Immature natural killer cell (primary cell): ENCODE measurements around the gene TANGO2. TPM values are rescaled to one million over a fixed set of nuclear protein-coding genes. Genes with fewer than 3 reads are reported as not detected.

ENCODE experiments used
- DNase-seq, 3 donors: peaks; one replicate each; pipeline ENCODE4 v3.0.0; 2022; ENCODE audit warnings: mixed read lengths in 1 of 3
- H3K27ac Mint-ChIP-seq, 6 donors: one replicate each; pipeline ENCODE4 v1.8.0; 2020; ENCODE audit warnings: mixed read lengths in 6 of 6, mild to moderate bottlenecking in 5 of 6, inconsistent platforms in 4 of 6, moderate library complexity in 3 of 6
- H3K27me3 Mint-ChIP-seq, 3 donors: one replicate each; pipeline ENCODE4 v1.8.0; 2020 to 2021; ENCODE audit warnings: low read depth in 3 of 3, mild to moderate bottlenecking in 3 of 3, mixed read lengths in 3 of 3, moderate library complexity in 3 of 3, inconsistent platforms in 1 of 3
- H3K36me3 Mint-ChIP-seq, 3 donors: one replicate each; pipeline ENCODE4 v1.8.0; 2020; ENCODE audit warnings: mixed read lengths in 3 of 3, inconsistent platforms in 2 of 3, mild to moderate bottlenecking in 2 of 3
- H3K4me1 Mint-ChIP-seq, 2 donors: one replicate each; pipeline ENCODE4 v1.8.0; 2020; ENCODE audit warnings: inconsistent platforms in 2 of 2, mild to moderate bottlenecking in 2 of 2, mixed read lengths in 2 of 2, moderate library complexity in 1 of 2
- H3K4me3 Mint-ChIP-seq, 5 donors: one replicate each; pipeline ENCODE4 v1.8.0; 2020; ENCODE audit warnings: mild to moderate bottlenecking in 5 of 5, mixed read lengths in 5 of 5, inconsistent platforms in 3 of 5, moderate library complexity in 3 of 5
- H3K9me3 Mint-ChIP-seq, 6 donors: one replicate each; pipeline ENCODE4 v1.8.0; 2020; ENCODE audit warnings: mild to moderate bottlenecking in 6 of 6, mixed read lengths in 6 of 6, inconsistent platforms in 4 of 6, moderate library complexity in 3 of 6
- polyA plus RNA-seq, 3 donors: library from polyadenylated mRNA; unstranded; fragments of 300-500 nt; fragmentation: Illumina TruSeq; gene quantifications; one replicate each; pipeline ENCODE4 v1.2.3, GENCODE V29; 2021

TANGO2 gene
- polyA plus RNA-seq, 3 donors from 2014 or later = 43.3 to 68.6 (median 56.6) TPM

- Mint-ChIP-seq H3K27me3 (peaks cover 0 to 2% (median 2%) of the 10 kb centered on the region in 3 donors), H3K27ac (no peak overlapping the region), H3K4me3 (no peak overlapping the region), H3K36me3 (peaks cover 0 to 17% (median 0%) of the 10 kb centered on the region in 3 donors), H3K9me3 (no peaks in the 10 kb centered on the region), H3K4me1 (peaks cover 29 to 32% of the 10 kb centered on the region in 2 donors)
- no peak for DNase-seq
Measured at GRCh38 chr22:20035375-20036083, 14.6 kb downstream of the TANGO2 start.

DNA sequence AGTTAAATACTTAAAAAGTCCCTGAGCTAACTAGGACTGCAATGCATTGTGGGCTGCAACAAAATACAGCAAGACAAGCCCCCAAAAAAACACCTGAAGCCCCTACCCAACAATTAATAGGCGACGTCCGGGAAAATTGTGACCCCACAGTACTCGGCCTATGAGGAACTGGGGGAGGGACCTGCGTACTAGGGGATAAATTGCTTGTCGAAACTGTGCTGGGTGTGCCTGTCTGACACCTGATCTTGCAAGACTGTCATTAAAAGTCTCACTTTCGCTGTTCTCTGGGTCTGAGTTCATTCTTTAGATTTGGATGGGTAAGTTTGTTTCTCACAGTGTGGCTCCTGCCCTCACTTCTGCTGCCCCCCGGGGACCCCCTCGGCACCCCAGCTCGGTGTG lies 15.2 kb downstream of the TANGO2 start:
- H3K4me1 Mint-ChIP-seq = peaks cover 28 to 32% of the 10 kb centered on the region in 2 donors

DNA sequence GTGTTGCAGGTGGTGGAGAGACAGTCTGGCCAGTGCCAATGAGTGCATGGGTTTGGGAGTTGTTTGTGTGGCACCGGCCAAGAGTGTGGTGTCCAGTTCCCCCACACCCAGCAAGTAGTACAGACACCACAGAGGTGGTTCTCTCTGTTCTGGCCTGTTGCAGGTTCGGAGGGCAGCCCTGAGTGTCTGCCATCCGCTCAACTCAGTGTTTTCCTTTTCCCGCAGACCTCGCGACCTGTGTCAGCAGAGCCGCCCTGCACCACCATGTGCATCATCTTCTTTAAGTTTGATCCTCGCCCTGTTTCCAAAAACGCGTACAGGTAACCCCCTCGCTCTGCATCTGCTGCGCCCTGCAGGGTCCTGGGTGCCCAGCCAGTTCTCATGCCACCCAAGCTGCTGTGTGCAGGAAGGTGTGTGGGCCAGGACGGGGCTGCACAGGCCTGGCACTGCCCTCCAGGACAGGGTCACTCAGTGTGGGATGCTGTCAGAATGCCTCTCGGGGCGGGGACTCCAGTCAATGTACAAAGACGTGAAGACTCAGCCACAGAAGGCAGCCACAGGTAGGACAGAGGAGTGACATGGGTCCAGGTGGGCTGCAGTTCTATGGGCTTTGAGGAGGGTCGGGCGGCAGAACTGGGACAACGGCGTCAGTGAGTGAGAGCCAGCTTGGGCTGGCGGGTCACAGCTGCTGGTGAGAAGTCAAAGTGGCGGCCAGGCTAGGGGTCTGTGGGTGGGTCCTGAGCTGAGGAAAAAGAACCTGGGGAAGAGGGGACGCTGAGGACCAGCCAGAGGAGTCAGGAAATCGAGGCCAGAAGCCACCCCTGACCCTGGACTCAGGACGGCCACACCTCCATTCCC lies 15.9 kb downstream of the TANGO2 start:
- Mint-ChIP-seq H3K9me3 (no peaks in the 10 kb centered on the region), H3K27ac (peak overlapping the region in 1 of 6 donors; percentile 55), H3K4me1 (peaks cover 22 to 25% of the 10 kb centered on the region in 2 donors), H3K4me3 (no peak overlapping the region), H3K27me3 (peaks cover 0 to 2% (median 2%) of the 10 kb centered on the region in 3 donors), H3K36me3 (peaks cover 0 to 17% (median 0%) of the 10 kb centered on the region in 3 donors)
- no peak for DNase-seq

More for the DNA sequence above, 15.2 kb downstream of the TANGO2 start:
- no peaks in the 10 kb centered on the region for H3K9me3 Mint-ChIP-seq
- DNase-seq = no peak
- no peak overlapping the region for H3K27ac Mint-ChIP-seq
- peaks cover 0 to 17% (median 0%) of the 10 kb centered on the region in 3 donors for H3K36me3 Mint-ChIP-seq
- H3K4me3 Mint-ChIP-seq = no peak overlapping the region
- peaks cover 0 to 2% (median 2%) of the 10 kb centered on the region in 3 donors for H3K27me3 Mint-ChIP-seq

DNA sequence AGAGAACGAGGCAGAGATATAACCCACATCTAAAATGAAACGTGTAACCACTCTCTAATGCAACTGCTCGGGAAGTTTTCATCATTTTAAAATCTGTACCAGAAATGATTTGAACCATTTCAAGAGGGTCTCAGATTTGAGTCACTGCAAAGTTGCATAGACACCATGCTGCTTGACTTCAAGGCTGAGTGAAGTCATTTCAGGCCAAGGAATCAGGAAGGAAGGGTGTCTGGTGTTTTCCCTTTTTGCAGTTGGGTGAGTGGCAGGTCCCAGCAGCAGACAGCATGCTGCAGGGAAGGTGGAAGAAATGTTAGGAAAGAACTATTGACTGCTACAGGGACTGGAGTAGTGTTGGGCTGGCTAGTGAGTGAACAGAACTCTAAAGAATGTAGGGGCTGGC lies 16.5 kb downstream of the TANGO2 start:
- no peak overlapping the region for H3K4me3 Mint-ChIP-seq
- no peak overlapping the region for H3K27ac Mint-ChIP-seq
- H3K4me1 Mint-ChIP-seq = peaks cover 16 to 19% of the 10 kb centered on the region in 2 donors
- DNase-seq = no peak
- H3K36me3 Mint-ChIP-seq = peaks cover 0 to 17% (median 0%) of the 10 kb centered on the region in 3 donors
- H3K9me3 Mint-ChIP-seq = no peaks in the 10 kb centered on the region
- peaks cover 0 to 2% (median 2%) of the 10 kb centered on the region in 3 donors for H3K27me3 Mint-ChIP-seq

GRCh38 chr22:20038574-20038973 lies 17.7 kb downstream of the TANGO2 start:
- DNase-seq = no peak
- Mint-ChIP-seq H3K36me3 (peaks cover 0 to 22% (median 0%) of the 10 kb centered on the region in 3 donors), H3K9me3 (no peaks in the 10 kb centered on the region), H3K4me3 (no peak overlapping the region), H3K27ac (no peak overlapping the region), H3K4me1 (peaks cover 10 to 15% of the 10 kb centered on the region in 2 donors), H3K27me3 (peaks cover 0 to 4% (median 2%) of the 10 kb centered on the region in 3 donors)

DNA sequence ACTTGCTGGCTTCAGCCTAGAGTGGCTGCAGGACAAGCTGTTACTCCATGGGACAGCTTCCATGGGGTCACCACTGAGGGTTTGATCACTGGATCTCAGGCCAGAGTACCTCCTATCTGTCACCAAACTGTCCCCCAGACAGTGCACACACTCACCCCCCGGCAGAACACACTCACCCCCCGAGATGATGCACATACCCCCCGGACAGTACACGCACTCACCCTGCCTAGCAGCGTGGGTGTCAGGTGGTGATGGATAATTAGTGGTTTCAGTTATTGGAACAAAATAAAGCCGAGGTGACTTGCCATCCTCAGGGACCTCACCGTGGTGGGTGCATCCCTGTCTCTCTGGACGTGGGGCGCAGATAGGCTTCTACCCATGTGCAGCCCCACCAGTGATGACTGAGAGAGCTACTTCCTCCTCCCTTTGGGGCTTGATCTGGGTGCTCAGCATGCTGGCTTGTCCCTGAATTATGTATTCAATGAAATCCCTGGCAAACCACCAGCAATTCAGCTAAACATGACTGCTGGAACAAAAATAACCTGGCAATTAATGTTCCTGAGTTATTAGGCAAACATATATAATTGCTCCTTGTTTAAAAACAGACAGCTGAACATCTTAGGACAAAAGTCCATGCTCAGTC lies 18.9 kb downstream of the TANGO2 start:
- DNase-seq = no peak
- no peaks in the 10 kb centered on the region for H3K9me3 Mint-ChIP-seq
- peaks cover 0 to 22% (median 0%) of the 10 kb centered on the region in 3 donors for H3K36me3 Mint-ChIP-seq
- H3K27me3 Mint-ChIP-seq = peaks cover 0 to 4% (median 2%) of the 10 kb centered on the region in 3 donors
- H3K27ac Mint-ChIP-seq = peak overlapping the region in 1 of 6 donors; percentile 6
- peaks cover 5 to 7% of the 10 kb centered on the region in 2 donors for H3K4me1 Mint-ChIP-seq
- no peak overlapping the region for H3K4me3 Mint-ChIP-seq

GRCh38 chr22:20040327-20041200 lies 19.7 kb downstream of the TANGO2 start:
- Mint-ChIP-seq H3K4me1 (peaks cover 4 to 7% of the 10 kb centered on the region in 2 donors), H3K9me3 (no peaks in the 10 kb centered on the region), H3K27ac (no peak overlapping the region), H3K27me3 (peaks cover 0 to 4% (median 2%) of the 10 kb centered on the region in 3 donors), H3K36me3 (peaks cover under 1 to 23% (median under 1%) of the 10 kb centered on the region in 3 donors), H3K4me3 (no peak overlapping the region)
- DNase-seq = no peak

DNA sequence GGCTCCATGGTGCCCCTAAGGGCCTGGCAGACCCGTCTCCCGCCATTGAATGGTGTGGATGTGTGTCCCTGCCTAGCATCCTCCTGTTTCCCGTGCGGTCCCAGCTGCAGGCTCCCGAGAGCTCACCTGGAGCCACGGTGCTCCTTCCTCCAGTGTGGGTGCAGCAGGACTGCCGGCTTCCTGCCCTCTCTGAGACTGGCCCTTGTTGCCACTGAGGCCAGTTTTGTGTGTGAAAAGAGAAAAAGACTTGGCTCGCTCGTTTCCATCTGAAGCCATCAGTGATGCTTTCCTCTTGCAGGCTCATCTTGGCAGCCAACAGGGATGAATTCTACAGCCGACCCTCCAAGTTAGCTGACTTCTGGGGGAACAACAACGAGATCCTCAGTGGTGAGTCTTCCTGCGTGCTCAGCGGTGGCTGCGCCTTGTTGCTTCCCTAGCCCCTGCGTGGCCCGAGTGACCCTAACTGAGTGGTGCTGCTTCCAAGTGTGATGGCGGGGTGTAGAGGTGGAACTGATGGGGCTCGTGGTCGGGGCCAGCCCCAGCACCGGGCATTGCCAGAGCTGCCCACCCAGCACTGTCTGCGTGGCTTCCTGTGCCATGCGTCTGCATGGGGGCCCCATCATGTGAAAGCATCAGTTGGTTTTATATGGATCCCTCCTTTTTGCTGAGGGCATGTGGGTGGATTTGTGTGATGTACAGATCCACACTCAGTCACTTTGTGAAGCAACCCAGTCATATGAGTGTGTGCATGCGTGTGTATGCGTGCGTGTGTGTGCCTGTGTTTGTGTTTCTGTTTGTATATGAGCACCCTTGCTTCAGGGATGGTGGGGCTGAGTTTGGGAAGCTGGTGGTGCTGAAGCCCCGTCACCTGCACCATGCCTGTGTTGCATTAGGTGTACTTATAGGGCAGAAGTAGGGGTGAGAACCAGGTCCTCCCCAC lies 22.4 kb downstream of the TANGO2 start:
- Mint-ChIP-seq H3K9me3 (no peaks in the 10 kb centered on the region), H3K4me1 (peaks cover 5 to 12% of the 10 kb centered on the region in 2 donors), H3K27me3 (peaks cover 2% of the 10 kb centered on the region in 3 donors), H3K27ac (peak overlapping the region in 1 of 6 donors; percentile 40), H3K4me3 (no peak overlapping the region), H3K36me3 (peaks cover 13 to 29% (median 17%) of the 10 kb centered on the region in 3 donors)
- no peak for DNase-seq

GRCh38 chr22:20043997-20044342 lies 23.1 kb downstream of the TANGO2 start:
- Mint-ChIP-seq H3K9me3 (no peaks in the 10 kb centered on the region), H3K4me1 (peaks cover 5 to 12% of the 10 kb centered on the region in 2 donors), H3K36me3 (peaks cover 15 to 34% (median 23%) of the 10 kb centered on the region in 3 donors), H3K27me3 (peaks cover 2% of the 10 kb centered on the region in 3 donors), H3K4me3 (no peak overlapping the region), H3K27ac (peak overlapping the region in 1 of 6 donors; percentile 40)
- DNase-seq = no peak

DNA sequence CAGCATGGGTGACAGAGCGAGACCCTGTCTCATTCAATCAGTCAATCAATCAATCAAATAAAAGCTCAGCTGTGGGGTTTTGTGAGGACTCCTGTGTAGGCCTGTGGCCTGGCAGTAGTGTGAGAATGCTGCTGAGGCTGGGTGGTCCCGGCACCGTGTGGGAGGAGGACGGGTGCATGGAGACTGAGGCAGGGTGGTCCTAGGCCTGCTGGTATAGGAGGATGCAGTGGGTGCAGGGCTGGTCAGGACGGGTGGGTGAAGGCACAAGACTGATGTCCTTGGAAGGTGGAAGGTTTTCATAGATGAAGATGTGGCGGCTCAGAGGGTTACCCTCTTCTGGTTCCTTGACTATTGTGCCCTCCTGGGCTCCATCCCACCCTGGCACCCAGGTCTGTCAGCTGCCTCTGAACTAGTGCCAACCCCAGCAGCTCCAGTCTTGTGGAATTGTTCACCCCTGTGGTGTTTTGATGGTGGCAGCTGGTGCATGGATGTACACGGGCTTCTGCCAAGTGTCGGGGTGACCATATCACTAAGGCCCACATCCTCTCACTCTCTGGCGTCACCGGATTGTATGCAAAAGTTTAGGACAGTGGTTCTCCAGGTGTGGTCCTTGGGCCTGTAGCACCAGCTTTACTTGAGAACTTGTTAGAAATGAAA lies 23.7 kb downstream of the TANGO2 start:
- DNase-seq = no peak
- H3K4me3 Mint-ChIP-seq = no peak overlapping the region
- no peaks in the 10 kb centered on the region for H3K9me3 Mint-ChIP-seq
- H3K27ac Mint-ChIP-seq = no peak overlapping the region
- peaks cover 6 to 12% of the 10 kb centered on the region in 2 donors for H3K4me1 Mint-ChIP-seq
- peaks cover 2% of the 10 kb centered on the region in 3 donors for H3K27me3 Mint-ChIP-seq
- peaks cover 15 to 38% (median 26%) of the 10 kb centered on the region in 3 donors for H3K36me3 Mint-ChIP-seq

DNA sequence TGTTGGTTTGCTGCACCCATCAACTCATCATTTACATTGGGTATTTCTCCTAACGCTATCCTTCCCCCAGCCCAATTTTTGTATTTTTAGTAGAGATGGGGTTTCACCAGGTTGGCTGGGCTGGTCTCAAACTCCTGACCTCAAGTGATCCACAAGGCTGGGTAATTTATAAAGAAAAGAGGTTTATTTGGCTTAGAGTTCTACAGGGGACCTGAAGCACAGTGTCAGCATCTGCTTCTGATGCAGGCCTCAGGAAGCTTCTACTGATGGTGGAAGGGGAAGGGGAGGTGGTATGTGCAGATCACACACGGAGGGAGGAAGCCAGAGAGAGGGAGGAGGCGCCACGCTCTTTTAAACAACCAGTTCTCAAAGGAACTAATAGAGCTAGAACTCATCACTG lies 25.8 kb downstream of the TANGO2 start:
- H3K4me3 Mint-ChIP-seq = no peak overlapping the region
- no peak for DNase-seq
- H3K36me3 Mint-ChIP-seq = peaks cover 15 to 36% (median 26%) of the 10 kb centered on the region in 3 donors
- no peaks in the 10 kb centered on the region for H3K9me3 Mint-ChIP-seq
- H3K27me3 Mint-ChIP-seq = peaks cover 0 to 2% (median 2%) of the 10 kb centered on the region in 3 donors
- H3K27ac Mint-ChIP-seq = peak overlapping the region in 3 of 6 donors; percentile 20 to 71 (median 69)
- H3K4me1 Mint-ChIP-seq = peaks cover 6 to 7% of the 10 kb centered on the region in 2 donors
